ENCODE results near the gene KLHL29.
A peak's percentile ranks its signal among the peaks of the same experiment; 100 is the strongest.

Gene KLHL29

GRCh38 chr2:23563673-23564614, 179.0 kb downstream of the KLHL29 start:
- Histone ChIP-seq H3K4me3 (ENCODE audit: low read length in 2 of 2) (no peak overlapping the region), H3K9ac (ENCODE audit: low read depth, low read length, poor library complexity) (peak overlapping the region; percentile 45), H3K23ac (ENCODE audit: low read depth, low read length, poor library complexity) (no peak overlapping the region), H4K8ac (ENCODE audit: low read depth, low read length) (peak overlapping the region; percentile 29), H3K79me1 (ENCODE audit: low read depth, low read length) (no peaks in the 10 kb centered on the region), H3K4ac (ENCODE audit: low read length) (no peak overlapping the region), H3K27ac (replicated peaks; ENCODE audit: low read length) (no peak overlapping the region), H3K4me1 (ENCODE audit: control insufficient read depth in 2 of 2, insufficient read depth in 1 of 2, low read depth in 1 of 2, low read length in 2 of 2) (peaks cover 14 to 15% of the 10 kb centered on the region in 2 donors), H2BK15ac (ENCODE audit: low read length) (peak overlapping the region; percentile 16), H3K14ac (ENCODE audit: low read length) (no peak overlapping the region), H3K27me3 (ENCODE audit: control insufficient read depth in 3 of 3, insufficient read depth in 3 of 3, low read depth in 1 of 3, low read length in 3 of 3) (no peaks in the 10 kb centered on the region), H4K91ac (ENCODE audit: low read depth, low read length, poor library complexity) (no peak overlapping the region), H3K4me2 (ENCODE audit: insufficient read depth, low read length, poor library complexity, severe bottlenecking) (no peak overlapping the region), H3K36me3 (replicated peaks in 1 of 2; ENCODE audit: control insufficient read depth in 2 of 2, insufficient read depth in 2 of 2, low read length in 2 of 2) (no peaks in the 10 kb centered on the region), H2AFZ (ENCODE audit: low read length) (no peak overlapping the region), H3K18ac (ENCODE audit: low read length) (peak overlapping the region; percentile 39), H2BK120ac (ENCODE audit: low read depth, low read length) (peak overlapping the region; percentile 41), H3K9me3 (replicated peaks in 1 of 2; ENCODE audit: control insufficient read depth in 2 of 2, insufficient read depth in 1 of 2, low read depth in 1 of 2, low read length in 2 of 2) (no peaks in the 10 kb centered on the region), H2BK12ac (ENCODE audit: low read length) (no peak overlapping the region), H2BK5ac (ENCODE audit: low read length) (no peak overlapping the region), H2AK5ac (ENCODE audit: low read depth, low read length) (peak overlapping the region; percentile 61)
- no CpG with 5 or more reads among the region's 22 CpGs for WGBS, 2 donors (ENCODE audit: extremely low coverage in 2 of 2, insufficient read length in 2 of 2, insufficient replicate concordance in 1 of 2)
- DNase-seq (ENCODE audit: low spot score), result no peak

GRCh38 chr2:23564615-23564960, 179.6 kb downstream of the KLHL29 start:
- no peak overlapping the region for H2BK12ac ChIP-seq (ENCODE audit: low read length)
- no peaks in the 10 kb centered on the region for H3K79me1 ChIP-seq (ENCODE audit: low read depth, low read length)
- no peak overlapping the region for H3K14ac ChIP-seq (ENCODE audit: low read length)
- H3K27me3 ChIP-seq (ENCODE audit: control insufficient read depth in 3 of 3, insufficient read depth in 3 of 3, low read depth in 1 of 3, low read length in 3 of 3), result no peaks in the 10 kb centered on the region
- no CpG with 5 or more reads among the region's 8 CpGs for WGBS, 2 donors (ENCODE audit: extremely low coverage in 2 of 2, insufficient read length in 2 of 2, insufficient replicate concordance in 1 of 2)
- peak overlapping the region; percentile 29 for H4K8ac ChIP-seq (ENCODE audit: low read depth, low read length)
- no peak overlapping the region for H4K91ac ChIP-seq (ENCODE audit: low read depth, low read length, poor library complexity)
- no peak overlapping the region for H3K27ac ChIP-seq (replicated peaks; ENCODE audit: low read length)
- H3K4ac ChIP-seq (ENCODE audit: low read length), result no peak overlapping the region
- H3K18ac ChIP-seq (ENCODE audit: low read length), result no peak overlapping the region
- H3K4me3 ChIP-seq (ENCODE audit: low read length in 2 of 2), result no peak overlapping the region
- no peak overlapping the region for H2BK5ac ChIP-seq (ENCODE audit: low read length)
- no peak overlapping the region for H3K4me2 ChIP-seq (ENCODE audit: insufficient read depth, low read length, poor library complexity, severe bottlenecking)
- no peak overlapping the region for H3K23ac ChIP-seq (ENCODE audit: low read depth, low read length, poor library complexity)
- DNase-seq (ENCODE audit: low spot score), result no peak
- H2BK15ac ChIP-seq (ENCODE audit: low read length), result peak overlapping the region; percentile 16
- no peak overlapping the region for H2AFZ ChIP-seq (ENCODE audit: low read length)
- peaks cover 14 to 16% of the 10 kb centered on the region in 2 donors for H3K4me1 ChIP-seq (ENCODE audit: control insufficient read depth in 2 of 2, insufficient read depth in 1 of 2, low read depth in 1 of 2, low read length in 2 of 2)
- H2AK5ac ChIP-seq (ENCODE audit: low read depth, low read length), result peak overlapping the region; percentile 61
- no peak overlapping the region for H3K9ac ChIP-seq (ENCODE audit: low read depth, low read length, poor library complexity)
- H3K36me3 ChIP-seq (replicated peaks in 1 of 2; ENCODE audit: control insufficient read depth in 2 of 2, insufficient read depth in 2 of 2, low read length in 2 of 2), result no peaks in the 10 kb centered on the region
- no peaks in the 10 kb centered on the region for H3K9me3 ChIP-seq (replicated peaks in 1 of 2; ENCODE audit: control insufficient read depth in 2 of 2, insufficient read depth in 1 of 2, low read depth in 1 of 2, low read length in 2 of 2)
- H2BK120ac ChIP-seq (ENCODE audit: low read depth, low read length), result no peak overlapping the region

- Histone ChIP-seq H3K4me1 (ENCODE audit: control insufficient read depth in 2 of 2, insufficient read depth in 1 of 2, low read depth in 1 of 2, low read length in 2 of 2) (peaks cover 17 to 19% of the 10 kb centered on the region in 2 donors), H3K18ac (ENCODE audit: low read length) (no peak overlapping the region)
- no CpG with 5 or more reads among the region's 9 CpGs for WGBS, 2 donors (ENCODE audit: extremely low coverage in 2 of 2, insufficient read length in 2 of 2, insufficient replicate concordance in 1 of 2)
These were observed 180.4 kb downstream of the KLHL29 start for GRCh38 chr2:23565374-23565773.

GRCh38 chr2:23565814-23566213, 180.8 kb downstream of the KLHL29 start:
- Histone ChIP-seq H3K4me1 (ENCODE audit: control insufficient read depth in 2 of 2, insufficient read depth in 1 of 2, low read depth in 1 of 2, low read length in 2 of 2) (peaks cover 17 to 19% of the 10 kb centered on the region in 2 donors), H2BK12ac (ENCODE audit: low read length) (no peak overlapping the region), H3K27me3 (ENCODE audit: control insufficient read depth in 3 of 3, insufficient read depth in 3 of 3, low read depth in 1 of 3, low read length in 3 of 3) (no peaks in the 10 kb centered on the region), H2AK5ac (ENCODE audit: low read depth, low read length) (peak overlapping the region; percentile 67), H3K14ac (ENCODE audit: low read length) (no peak overlapping the region), H3K4me2 (ENCODE audit: insufficient read depth, low read length, poor library complexity, severe bottlenecking) (no peak overlapping the region), H3K79me1 (ENCODE audit: low read depth, low read length) (no peaks in the 10 kb centered on the region), H2BK15ac (ENCODE audit: low read length) (peak overlapping the region; percentile 50), H3K9ac (ENCODE audit: low read depth, low read length, poor library complexity) (no peak overlapping the region), H3K27ac (replicated peaks; ENCODE audit: low read length) (no peak overlapping the region), H3K4ac (ENCODE audit: low read length) (no peak overlapping the region), H3K4me3 (ENCODE audit: low read length in 2 of 2) (no peak overlapping the region), H2AFZ (ENCODE audit: low read length) (no peak overlapping the region), H3K36me3 (replicated peaks in 1 of 2; ENCODE audit: control insufficient read depth in 2 of 2, insufficient read depth in 2 of 2, low read length in 2 of 2) (no peaks in the 10 kb centered on the region), H2BK5ac (ENCODE audit: low read length) (no peak overlapping the region), H3K23ac (ENCODE audit: low read depth, low read length, poor library complexity) (no peak overlapping the region), H4K8ac (ENCODE audit: low read depth, low read length) (no peak overlapping the region), H3K18ac (ENCODE audit: low read length) (peak overlapping the region; percentile 58), H3K9me3 (replicated peaks in 1 of 2; ENCODE audit: control insufficient read depth in 2 of 2, insufficient read depth in 1 of 2, low read depth in 1 of 2, low read length in 2 of 2) (no peaks in the 10 kb centered on the region), H4K91ac (ENCODE audit: low read depth, low read length, poor library complexity) (no peak overlapping the region), H2BK120ac (ENCODE audit: low read depth, low read length) (no peak overlapping the region)
- WGBS, 2 donors (ENCODE audit: extremely low coverage in 2 of 2, insufficient read length in 2 of 2, insufficient replicate concordance in 1 of 2), result no CpG with 5 or more reads among the region's 6 CpGs
- DNase-seq (ENCODE audit: low spot score), result no peak

More at GRCh38 chr2:23565374-23565773, 180.4 kb downstream of the KLHL29 start:
- Histone ChIP-seq H3K36me3 (replicated peaks in 1 of 2; ENCODE audit: control insufficient read depth in 2 of 2, insufficient read depth in 2 of 2, low read length in 2 of 2) (no peaks in the 10 kb centered on the region), H4K91ac (ENCODE audit: low read depth, low read length, poor library complexity) (no peak overlapping the region), H2BK120ac (ENCODE audit: low read depth, low read length) (no peak overlapping the region), H3K4me2 (ENCODE audit: insufficient read depth, low read length, poor library complexity, severe bottlenecking) (no peak overlapping the region), H3K9ac (ENCODE audit: low read depth, low read length, poor library complexity) (no peak overlapping the region), H3K27me3 (ENCODE audit: control insufficient read depth in 3 of 3, insufficient read depth in 3 of 3, low read depth in 1 of 3, low read length in 3 of 3) (no peaks in the 10 kb centered on the region), H3K4me3 (ENCODE audit: low read length in 2 of 2) (no peak overlapping the region), H4K8ac (ENCODE audit: low read depth, low read length) (no peak overlapping the region), H3K79me1 (ENCODE audit: low read depth, low read length) (no peaks in the 10 kb centered on the region), H3K14ac (ENCODE audit: low read length) (no peak overlapping the region), H3K9me3 (replicated peaks in 1 of 2; ENCODE audit: control insufficient read depth in 2 of 2, insufficient read depth in 1 of 2, low read depth in 1 of 2, low read length in 2 of 2) (no peaks in the 10 kb centered on the region), H2AK5ac (ENCODE audit: low read depth, low read length) (peak overlapping the region; percentile 67), H3K4ac (ENCODE audit: low read length) (no peak overlapping the region), H2BK12ac (ENCODE audit: low read length) (no peak overlapping the region), H2AFZ (ENCODE audit: low read length) (no peak overlapping the region), H3K27ac (replicated peaks; ENCODE audit: low read length) (no peak overlapping the region), H3K23ac (ENCODE audit: low read depth, low read length, poor library complexity) (no peak overlapping the region), H2BK5ac (ENCODE audit: low read length) (peak overlapping the region; percentile 10), H2BK15ac (ENCODE audit: low read length) (no peak overlapping the region)
- DNase-seq (ENCODE audit: low spot score), result no peak
